WTC11 (cell line): Measurements from ENCODE around the gene EME1. TPM values are rescaled to one million over a fixed set of nuclear protein-coding genes. Genes with fewer than 3 reads are reported as not detected.
A peak's percentile ranks its signal among the peaks of the same experiment; 100 is the strongest.
"Not testable (repeated sequence)": the region's sequence is repeated elsewhere in the genome, so short reads cannot be mapped to it uniquely, and the experiment has no call there.

Experiments
- ATAC-seq: fragments of 200-7000 bp; cut with Tn5 transposase; 2 replicates; pipeline ENCODE4 v1.10.0; 2021; ENCODE audit warnings: mild to moderate bottlenecking, moderate library complexity
- CTCF ChIA-PET: fragments of 300-600 bp; sonication (Branson Sonifier 250); formaldehyde crosslinking; loops from one replicate; lab custom pipeline; 2021; ENCODE audit warnings: antibody characterized with exemption; lab: Charles Lee
- POLR2A ChIA-PET: fragments of 350-600 bp; sonication (Branson Sonifier 250); formaldehyde crosslinking; loops from one replicate; lab custom pipeline; 2021; ENCODE audit warnings: antibody characterized with exemption; lab: Charles Lee
- DNase-seq: peaks from one replicate; pipeline ENCODE4 v3.0.0; 2021; ENCODE audit warnings: low spot score
- H3K27ac Mint-ChIP-seq: 2 replicates; pipeline ENCODE4 v1.8.0; 2021; ENCODE audit warnings: mixed read lengths
- H3K27me3 Mint-ChIP-seq: 2 replicates; pipeline ENCODE4 v1.8.0; 2021; ENCODE audit warnings: low read depth, mild to moderate bottlenecking, moderate library complexity, mixed read lengths
- H3K36me3 Mint-ChIP-seq: 2 replicates; pipeline ENCODE4 v1.8.0; 2021; ENCODE audit warnings: mixed read lengths
- H3K4me1 Mint-ChIP-seq: 2 replicates; pipeline ENCODE4 v1.8.0; 2022; ENCODE audit warnings: mixed read lengths
- H3K4me3 Mint-ChIP-seq: 2 replicates; pipeline ENCODE4 v1.8.0; 2021; ENCODE audit warnings: mild to moderate bottlenecking, moderate library complexity, mixed read lengths
- H3K9me3 Mint-ChIP-seq: 2 replicates; pipeline ENCODE4 v1.8.0; 2021; ENCODE audit warnings: mixed read lengths
- ATF2 ChIP-seq: sonication (generic); formaldehyde crosslinking; IDR thresholded peaks from 2 replicates; pipeline ENCODE4 v1.8.1; 2022; ENCODE audit warnings: low read depth, missing genetic modification reagents, borderline replicate concordance
- CREB1 ChIP-seq: sonication (generic); formaldehyde crosslinking; IDR thresholded peaks from 2 replicates; pipeline ENCODE4 v1.8.0; 2023; ENCODE audit warnings: mild to moderate bottlenecking, missing genetic modification reagents
- GABPB1 ChIP-seq: sonication (generic); formaldehyde crosslinking; IDR thresholded peaks from 2 replicates; pipeline ENCODE4 v1.8.1; 2023; ENCODE audit warnings: mild to moderate bottlenecking, missing genetic modification reagents
- GRHL2 ChIP-seq: fragments of 250-450 bp; sonication (Bioruptor Pico); IDR thresholded peaks from 2 replicates; pipeline ENCODE4 v1.8.0; 2022; ENCODE audit warnings: mild to moderate bottlenecking, moderate library complexity; ENCODE audit not compliant: insufficient replicate concordance, severe bottlenecking
- MAX ChIP-seq: sonication (generic); formaldehyde crosslinking; IDR thresholded peaks from 2 replicates; pipeline ENCODE4 v1.8.0; 2022; ENCODE audit warnings: mild to moderate bottlenecking, missing genetic modification reagents
- NFATC4 ChIP-seq: fragments of 250-450 bp; sonication (Bioruptor Pico); IDR thresholded peaks from 2 replicates; pipeline ENCODE4 v1.9.0; 2021; ENCODE audit warnings: mild to moderate bottlenecking
- NR2C2 ChIP-seq: sonication (generic); formaldehyde crosslinking; IDR thresholded peaks from 2 replicates; pipeline ENCODE4 v1.8.0; 2022; ENCODE audit warnings: mild to moderate bottlenecking, missing genetic modification reagents
- ZMAT4 ChIP-seq: fragments of 250-450 bp; sonication (Bioruptor Pico); IDR thresholded peaks from 2 replicates; pipeline ENCODE4 v1.9.0; 2021; ENCODE audit warnings: mild to moderate bottlenecking
- ZNF671 ChIP-seq: fragments of 250-450 bp; sonication (Bioruptor Pico); IDR thresholded peaks from 2 replicates; pipeline ENCODE4 v1.8.0; 2021; ENCODE audit warnings: mild to moderate bottlenecking
- total RNA-seq: library from RNA; stranded (reverse); gene quantifications from 3 replicates; pipeline ENCODE4 v1.2.3, GENCODE V29; 2021
- TF ChIP-seq, protein P1 (sequence below): sonication (generic); formaldehyde crosslinking; IDR thresholded peaks from 2 replicates; pipeline ENCODE4 v1.8.1; 2023; ENCODE audit warnings: mild to moderate bottlenecking, missing genetic modification reagents, moderate library complexity
- TF ChIP-seq, protein P2 (sequence below): sonication (generic); formaldehyde crosslinking; IDR thresholded peaks from 2 replicates; pipeline ENCODE4 v1.8.1; 2022; ENCODE audit warnings: missing genetic modification reagents, borderline replicate concordance
- TF ChIP-seq, protein P3 (sequence below): sonication (generic); formaldehyde crosslinking; IDR thresholded peaks from 2 replicates; pipeline ENCODE4 v1.8.1; 2023; ENCODE audit warnings: mild to moderate bottlenecking, moderate library complexity, missing genetic modification reagents

The EME1 gene
- total RNA-seq, 1 experiment from 2014 or later, result 24.9 TPM

GRCh38 chr17:50426814-50427787 is 54.1 kb downstream of the EME1 start:
- POLR2A ChIA-PET, result interaction anchor here (1.1 to 1.5 kb wide), 2 partner anchors 13 to 30 kb away, joined by 3 to 6 read pairs; partner anchors contain the start of gene LRRC59
- DNase-seq, result peak; percentile 54
- Mint-ChIP-seq H3K36me3 (no peaks in the 10 kb centered on the region), H3K4me1 (peaks cover 22% of the 10 kb centered on the region), H3K4me3 (peak overlapping the region; percentile 75), H3K27ac (peak overlapping the region; percentile 25; the same call in 1 of the 2 replicates)
- TF ChIP-seq, protein P1, sequence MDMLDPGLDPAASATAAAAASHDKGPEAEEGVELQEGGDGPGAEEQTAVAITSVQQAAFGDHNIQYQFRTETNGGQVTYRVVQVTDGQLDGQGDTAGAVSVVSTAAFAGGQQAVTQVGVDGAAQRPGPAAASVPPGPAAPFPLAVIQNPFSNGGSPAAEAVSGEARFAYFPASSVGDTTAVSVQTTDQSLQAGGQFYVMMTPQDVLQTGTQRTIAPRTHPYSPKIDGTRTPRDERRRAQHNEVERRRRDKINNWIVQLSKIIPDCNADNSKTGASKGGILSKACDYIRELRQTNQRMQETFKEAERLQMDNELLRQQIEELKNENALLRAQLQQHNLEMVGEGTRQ, result no peak
- TF ChIP-seq NR2C2 (no peak), CREB1 (CRISPR knock-in tag) (no peak), MAX (CRISPR knock-in tag) (no peak)
- TF ChIP-seq, all 79 proteins: peak for 0
- ATAC-seq, result peak; percentile 37
- H3K9me3 Mint-ChIP-seq, result no peaks in the 10 kb centered on the region
- CTCF ChIA-PET, result interaction anchor here (0.6 to 3.6 kb wide), 6 partner anchors 8 to 156 kb away, joined by 3 to 49 read pairs (median 4); partner anchors contain the start of gene LRRC59
- peaks cover 24% of the 10 kb centered on the region for H3K27me3 Mint-ChIP-seq

DNA sequence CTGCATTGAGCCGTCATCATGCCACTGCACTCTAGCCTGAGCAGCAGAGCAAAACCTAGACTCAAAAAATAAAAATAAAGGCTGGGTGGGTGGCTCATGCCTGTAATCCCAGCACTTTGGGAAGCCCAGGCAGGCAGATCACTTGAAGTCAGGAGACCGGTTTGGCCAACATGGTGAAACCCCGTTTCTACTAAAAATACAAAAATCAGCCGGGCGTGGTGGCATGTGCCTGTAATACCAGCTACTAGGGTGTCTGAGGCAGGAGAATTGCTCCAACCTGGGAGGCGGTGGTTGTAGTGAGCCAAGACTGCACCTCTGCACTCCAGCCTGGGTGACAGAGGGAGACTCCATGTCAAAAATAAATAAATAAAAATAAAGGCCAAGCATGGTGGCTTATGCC is 55.1 kb downstream of the EME1 start:
- POLR2A ChIA-PET, H3K36me3 Mint-ChIP-seq, H3K27ac Mint-ChIP-seq, H3K9me3 Mint-ChIP-seq, H3K4me3 Mint-ChIP-seq, DNase-seq, ATAC-seq: not testable (repeated sequence)
- H3K27me3 Mint-ChIP-seq, result peaks cover 21% of the 10 kb centered on the region
- peaks cover 24% of the 10 kb centered on the region for H3K4me1 Mint-ChIP-seq
- CTCF ChIA-PET, result interaction anchor here (3.6 kb wide), 1 partner anchor 31 kb away, joined by 49 read pairs; the partner anchor contains the start of gene LRRC59

DNA sequence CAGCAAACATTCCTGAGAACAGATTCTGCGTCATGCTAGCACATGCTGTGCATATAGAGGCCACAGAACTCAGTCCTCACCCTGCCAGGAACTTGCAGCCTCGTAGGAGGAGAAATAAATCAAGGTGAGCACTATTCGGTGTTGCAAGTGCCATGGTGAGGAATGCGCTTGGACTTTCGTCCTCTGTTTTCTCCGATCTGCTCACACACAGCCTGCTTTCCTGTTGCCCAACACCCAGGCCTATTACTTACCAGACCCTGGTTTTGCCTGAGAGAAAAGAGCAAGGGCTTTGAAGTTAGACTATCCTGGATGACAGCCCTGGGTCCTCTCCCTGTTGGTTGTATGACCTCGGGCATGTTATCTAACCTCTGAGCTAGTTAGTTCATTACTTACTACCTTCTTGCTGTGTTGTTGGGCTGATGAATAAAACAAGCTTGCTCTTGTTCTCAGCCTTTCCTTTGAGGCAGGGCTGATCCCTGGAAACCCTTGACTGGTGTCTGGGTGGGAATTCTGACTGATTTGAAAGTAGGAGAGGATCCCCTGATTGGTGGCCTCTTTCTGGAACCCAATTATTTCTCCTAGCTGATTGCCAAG is 55.9 kb downstream of the EME1 start:
- peak; percentile 86 for TF ChIP-seq GABPB1
- no peak for TF ChIP-seq ZNF671
- no peak for TF ChIP-seq NFATC4
- TF ChIP-seq, protein P2, sequence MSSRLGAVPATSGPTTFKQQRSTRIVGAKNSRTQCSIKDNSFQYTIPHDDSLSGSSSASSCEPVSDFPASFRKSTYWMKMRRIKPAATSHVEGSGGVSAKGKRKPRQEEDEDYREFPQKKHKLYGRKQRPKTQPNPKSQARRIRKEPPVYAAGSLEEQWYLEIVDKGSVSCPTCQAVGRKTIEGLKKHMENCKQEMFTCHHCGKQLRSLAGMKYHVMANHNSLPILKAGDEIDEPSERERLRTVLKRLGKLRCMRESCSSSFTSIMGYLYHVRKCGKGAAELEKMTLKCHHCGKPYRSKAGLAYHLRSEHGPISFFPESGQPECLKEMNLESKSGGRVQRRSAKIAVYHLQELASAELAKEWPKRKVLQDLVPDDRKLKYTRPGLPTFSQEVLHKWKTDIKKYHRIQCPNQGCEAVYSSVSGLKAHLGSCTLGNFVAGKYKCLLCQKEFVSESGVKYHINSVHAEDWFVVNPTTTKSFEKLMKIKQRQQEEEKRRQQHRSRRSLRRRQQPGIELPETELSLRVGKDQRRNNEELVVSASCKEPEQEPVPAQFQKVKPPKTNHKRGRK, result no peak
- TF ChIP-seq ATF2 (CRISPR knock-in tag), result no peak
- TF ChIP-seq, protein P3, sequence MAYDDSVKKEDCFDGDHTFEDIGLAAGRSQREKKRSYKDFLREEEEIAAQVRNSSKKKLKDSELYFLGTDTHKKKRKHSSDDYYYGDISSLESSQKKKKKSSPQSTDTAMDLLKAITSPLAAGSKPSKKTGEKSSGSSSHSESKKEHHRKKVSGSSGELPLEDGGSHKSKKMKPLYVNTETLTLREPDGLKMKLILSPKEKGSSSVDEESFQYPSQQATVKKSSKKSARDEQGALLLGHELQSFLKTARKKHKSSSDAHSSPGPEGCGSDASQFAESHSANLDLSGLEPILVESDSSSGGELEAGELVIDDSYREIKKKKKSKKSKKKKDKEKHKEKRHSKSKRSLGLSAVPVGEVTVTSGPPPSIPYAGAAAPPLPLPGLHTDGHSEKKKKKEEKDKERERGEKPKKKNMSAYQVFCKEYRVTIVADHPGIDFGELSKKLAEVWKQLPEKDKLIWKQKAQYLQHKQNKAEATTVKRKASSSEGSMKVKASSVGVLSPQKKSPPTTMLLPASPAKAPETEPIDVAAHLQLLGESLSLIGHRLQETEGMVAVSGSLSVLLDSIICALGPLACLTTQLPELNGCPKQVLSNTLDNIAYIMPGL, result no peak
- TF ChIP-seq GRHL2, result no peak
- TF ChIP-seq ZMAT4 (CRISPR knock-in tag), result no peak
- no peak overlapping the region for H3K27ac Mint-ChIP-seq
- H3K4me1 Mint-ChIP-seq, result peaks cover 24% of the 10 kb centered on the region
- POLR2A ChIA-PET, result no interaction called here
- H3K9me3 Mint-ChIP-seq, result no peaks in the 10 kb centered on the region
- CTCF ChIA-PET, result interaction anchor here (1.0 kb wide), 1 partner anchor 31 kb away, joined by 5 read pairs; the partner anchor contains the start of gene LRRC59
- H3K36me3 Mint-ChIP-seq, result no peaks in the 10 kb centered on the region
- no peak for ATAC-seq
- no peak overlapping the region for H3K4me3 Mint-ChIP-seq
- no peak for DNase-seq
- peaks cover 17% of the 10 kb centered on the region for H3K27me3 Mint-ChIP-seq
